ENCODE data around the gene PHACTR3. TPM values are rescaled to one million over a fixed set of nuclear protein-coding genes. Genes with fewer than 3 reads are reported as not detected.

Gene PHACTR3
- total RNA-seq, 4 donors from 2014 or later, result 0.66 to 7.8 TPM; not detected in 2

GRCh38 chr20:59819496-59820203 is 215.3 kb downstream of the PHACTR3 start:
- TF ChIP-seq CTCF (IDR thresholded peaks at IDR 0.05; ENCODE audit: low read depth), result no peak

GRCh38 chr20:59820204-59821041 is 216.1 kb downstream of the PHACTR3 start:
- no peak for TF ChIP-seq CTCF (IDR thresholded peaks at IDR 0.05; ENCODE audit: low read depth)

GRCh38 chr20:59821201-59821600 is 216.9 kb downstream of the PHACTR3 start:
- TF ChIP-seq CTCF (IDR thresholded peaks at IDR 0.05; ENCODE audit: low read depth), result no peak

- TF ChIP-seq CTCF (IDR thresholded peaks at IDR 0.05; ENCODE audit: low read depth), result no peak
Measured at GRCh38 chr20:59821788-59822187, 217.4 kb downstream of the PHACTR3 start.

- TF ChIP-seq CTCF (IDR thresholded peaks at IDR 0.05; ENCODE audit: low read depth), result no peak
Measured at GRCh38 chr20:59822291-59823029, 218.1 kb downstream of the PHACTR3 start.

- TF ChIP-seq CTCF (IDR thresholded peaks at IDR 0.05; ENCODE audit: low read depth), result no peak
Measured at GRCh38 chr20:59823030-59823423, 218.7 kb downstream of the PHACTR3 start.

All from subcutaneous adipose tissue (tissue), 4 donors.